Spleen (tissue), 11 donors: Measurements from ENCODE around the gene ABCC5. TPM values are rescaled to one million over a fixed set of nuclear protein-coding genes. Genes with fewer than 3 reads are reported as not detected.

Source experiments
- DNase-seq: peaks from one replicate; pipeline ENCODE4 v3.0.0-alpha.2; 2020
- H3K27ac ChIP-seq, 8 donors: fragments of 200-600 bp; sonication (generic) in 7 of 8; 1 replicate in 4 of 8; 2 replicates in 4 of 8; pipeline versions ENCODE4 v1.5.0 to v1.8.0; 2016 to 2021; ENCODE audit warnings: inconsistent platforms in 4 of 8, mild to moderate bottlenecking in 4 of 8, moderate library complexity in 1 of 8
- H3K27me3 ChIP-seq, 7 donors: fragments of 200-600 bp; sonication (generic) in 6 of 7; replicated peaks in 1 of 7; 1 replicate in 4 of 7; 2 replicates in 3 of 7; pipeline versions ENCODE4 v1.5.0 to v1.8.0; 2016 to 2021; ENCODE audit warnings: inconsistent platforms in 3 of 7, mild to moderate bottlenecking in 1 of 7
- H3K36me3 ChIP-seq, 6 donors: fragments of 200-600 bp; sonication (generic) in 5 of 6; 1 replicate in 4 of 6; 2 replicates in 2 of 6; pipeline versions ENCODE4 v1.5.0 to v1.8.0; 2016 to 2021; ENCODE audit warnings: inconsistent platforms in 2 of 6
- H3K4me1 ChIP-seq, 6 donors: fragments of 200-600 bp; sonication (generic) in 5 of 6; 1 replicate in 3 of 6; 2 replicates in 3 of 6; pipeline versions ENCODE4 v1.5.0 to v1.8.0; 2016 to 2021; ENCODE audit warnings: inconsistent platforms in 3 of 6
- H3K4me3 ChIP-seq, 8 donors: fragments of 200-600 bp; sonication (generic) in 7 of 8; 1 replicate in 4 of 8; 2 replicates in 4 of 8; pipeline versions ENCODE4 v1.5.0 to v1.8.0; 2016 to 2021; ENCODE audit warnings: inconsistent platforms in 4 of 8, mild to moderate bottlenecking in 4 of 8, moderate library complexity in 2 of 8
- H3K9me3 ChIP-seq, 8 donors: fragments of 200-600 bp; sonication (generic) in 7 of 8; 1 replicate in 4 of 8; 2 replicates in 4 of 8; pipeline versions ENCODE4 v1.5.0 to v1.8.0; 2016 to 2021; ENCODE audit warnings: inconsistent platforms in 4 of 8
- CTCF ChIP-seq, 11 experiments: fragments of 200-600 bp in 7 of 11; fragments of 450-650 bp in 4 of 11; sonication (generic) in 4 of 11; IDR thresholded peaks in 8 of 11; conservative IDR thresholded peaks in 3 of 11; 1 replicate in 7 of 11; 2 replicates in 4 of 11; pipeline versions ENCODE4 v1.4.0 to v1.8.0; 2016 to 2021; ENCODE audit warnings: antibody characterized with exemption in 11 of 11, inconsistent platforms in 4 of 11, mild to moderate bottlenecking in 1 of 11
- POLR2A ChIP-seq, 3 donors: fragments of 450-650 bp; IDR thresholded peaks; one replicate each; pipeline ENCODE4 v1.5.1; 2017; ENCODE audit warnings: antibody characterized with exemption in 3 of 3, mild to moderate bottlenecking in 1 of 3
- POLR2AphosphoS5 ChIP-seq, 3 donors: sonication (generic); formaldehyde crosslinking; IDR thresholded peaks; one replicate each; pipeline ENCODE4 v1.5.1; 2017; ENCODE audit warnings: antibody characterized with exemption in 3 of 3
- WGBS, 5 donors: extraction: QIAGEN DNeasy Blood & Tissue Kit in 3 of 5; methylation state at CpG; one replicate each; pipeline versions ENCODE4 v1.1.5 to v1.1.7; 2013 to 2018; 5-methylcytosine and 5-hydroxymethylcytosine counted together
- intact Hi-C: fragments of 100-400 bp; cut with DNase I; formaldehyde crosslinking; loops from one replicate; pipeline ENCODE4 v1.15.0; 2023; ENCODE audit warnings: low total_unique reads
- microRNA-seq, 3 donors: library from miRNA; unstranded; fragments of <30 nt; microRNA quantifications; one replicate each; pipeline versions ENCODE4 to v1.1.0, GENCODE V29; 2019 to 2020
- polyA plus RNA-seq, 3 donors: library from polyadenylated mRNA; stranded (reverse); fragments of 200-250 nt; gene quantifications; one replicate each; pipeline ENCODE4 v1.2.1, GENCODE V29; 2013
- small RNA-seq, 4 donors: library from RNA; depleted of rRNA; stranded (forward); fragments of <200 nt; gene quantifications; one replicate each; pipeline ENCODE3, GENCODE V24; 2016
- total RNA-seq, 7 donors: library from RNA; depleted of rRNA in 3 of 7; stranded (reverse); fragments of >200 nt in 3 of 7; fragmentation: NEBNext Ultra II Directional in 4 of 7; extraction: Animal tissue kit (Norgen Biotek cat#: 25700) in 4 of 7; gene quantifications; one replicate each; pipeline versions ENCODE4 v1.1.0 to v1.2.1, GENCODE V29; 2016 to 2021
- donor health status: healthy with polysubstance abuse.
- donor health status: DM: no; HTN: no; CAD: no; lungs with moderate emphysema.
- donor health status: DM: no; HTN: no; CAD: no.
- donor health status: Bipolar disorder and iron deficiency.
- donor health status: healthy.
- donor health status: DM: no; HTN: no; CAD: no.
- donor health status: DM: yes; HTN: yes; CAD: no.

ABCC5 gene
- total and polyA plus RNA-seq, 10 donors, result 19.6 to 112 (median 59.9) TPM

GRCh38 chr3:183875411-183875810 is 142.3 kb downstream of the ABCC5 start:
- Histone ChIP-seq H3K27me3 (no peaks in the 10 kb centered on the region), H3K9me3 (no peaks in the 10 kb centered on the region), H3K4me1 (peaks cover 0 to 93% (median 32%) of the 10 kb centered on the region in 6 donors), H3K27ac (peak overlapping the region in 4 of 8 donors; percentile 21 to 74 (median 48)), H3K4me3 (no peak overlapping the region), H3K36me3 (peaks cover 0 to 38% (median 0%) of the 10 kb centered on the region in 6 donors)
- DNase-seq, result no peak
- TF ChIP-seq POLR2A (IDR thresholded peaks at IDR 0.05) (no peak), CTCF (IDR thresholded peaks at IDR 0.05 in 8 of 11, conservative IDR thresholded peaks at IDR 0.05 in 3 of 11) (no peak), POLR2AphosphoS5 (IDR thresholded peaks at IDR 0.05) (no peak)
- intact Hi-C loops, result no loop called here

GRCh38 chr3:183873914-183874313 is 143.8 kb downstream of the ABCC5 start:
- Histone ChIP-seq H3K27ac (no peak overlapping the region), H3K4me3 (no peak overlapping the region), H3K36me3 (peaks cover 0 to 38% (median 0%) of the 10 kb centered on the region in 6 donors), H3K27me3 (no peaks in the 10 kb centered on the region), H3K4me1 (peaks cover 0 to 92% (median 30%) of the 10 kb centered on the region in 6 donors), H3K9me3 (no peaks in the 10 kb centered on the region)
- 92 to 100% (median 96%) methylated on average over 3 of the region's 3 CpGs for WGBS, 5 donors
- no peak for TF ChIP-seq POLR2AphosphoS5 (IDR thresholded peaks at IDR 0.05)
- no peak for TF ChIP-seq CTCF (IDR thresholded peaks at IDR 0.05 in 8 of 11, conservative IDR thresholded peaks at IDR 0.05 in 3 of 11)
- TF ChIP-seq POLR2A (IDR thresholded peaks at IDR 0.05), result no peak
- DNase-seq, result no peak
- intact Hi-C loops, result no loop called here

GRCh38 chr3:183871541-183871940 is 146.1 kb downstream of the ABCC5 start:
- H3K27ac ChIP-seq, result no peak overlapping the region
- no peaks in the 10 kb centered on the region for H3K9me3 ChIP-seq
- TF ChIP-seq POLR2A (IDR thresholded peaks at IDR 0.05) (no peak), CTCF (IDR thresholded peaks at IDR 0.05 in 8 of 11, conservative IDR thresholded peaks at IDR 0.05 in 3 of 11) (no peak), POLR2AphosphoS5 (IDR thresholded peaks at IDR 0.05) (no peak)
- H3K4me3 ChIP-seq, result no peak overlapping the region
- H3K36me3 ChIP-seq, result peaks cover 3 to 34% (median 15%) of the 10 kb centered on the region in 6 donors
- no peak for DNase-seq
- peaks cover 0 to 77% (median 21%) of the 10 kb centered on the region in 6 donors for H3K4me1 ChIP-seq
- 64 to 87% (median 72%) methylated on average over 2 of the region's 2 CpGs for WGBS, 5 donors
- no peaks in the 10 kb centered on the region for H3K27me3 ChIP-seq
- intact Hi-C loops, result no loop called here

GRCh38 chr3:183870563-183870962 is 147.1 kb downstream of the ABCC5 start:
- H3K4me1 ChIP-seq, result peaks cover 0 to 68% (median 17%) of the 10 kb centered on the region in 6 donors
- intact Hi-C loops, result no loop called here
- no peak overlapping the region for H3K27ac ChIP-seq
- no peak overlapping the region for H3K4me3 ChIP-seq
- TF ChIP-seq CTCF (IDR thresholded peaks at IDR 0.05 in 8 of 11, conservative IDR thresholded peaks at IDR 0.05 in 3 of 11) (no peak), POLR2A (IDR thresholded peaks at IDR 0.05) (no peak), POLR2AphosphoS5 (IDR thresholded peaks at IDR 0.05) (no peak)
- DNase-seq, result no peak
- peaks cover 3 to 35% (median 24%) of the 10 kb centered on the region in 6 donors for H3K36me3 ChIP-seq
- no peaks in the 10 kb centered on the region for H3K9me3 ChIP-seq
- H3K27me3 ChIP-seq, result no peaks in the 10 kb centered on the region
- WGBS, 5 donors, result 57 to 71% (median 63%) methylated on average over 3 of the region's 3 CpGs

Small RNA genes lying within 50 kb of the gene (microRNA-seq; reads per million reads assigned to microRNA genes)
- gene MIR4448, result 0 reads per million in 3 donors

Small RNA genes lying within 50 kb of the gene (small RNA-seq; reads per million reads assigned to genes)
- 0 reads per million in 4 donors for gene MIR4448

Other genes with a start within 250 kb of the ABCC5 start
- 1 to 10 TPM in 6 of 7 donors, not detected in 1; 1.2 to 3.1 (median 1.8) TPM for gene MAP6D1, start 192.3 kb downstream of the ABCC5 start, total RNA-seq
- 1 to 10 TPM in 1 of 3 donors, under 1 TPM in 2; 0.77 to 2.1 (median 0.99) TPM for gene MAP6D1, start 192.3 kb downstream of the ABCC5 start, polyA plus RNA-seq
- gene PARL, start 133.0 kb downstream of the ABCC5 start, total RNA-seq, result 10 to 100 TPM; 34.5 to 70.3 (median 50.6) TPM
- gene PARL, start 133.0 kb downstream of the ABCC5 start, polyA plus RNA-seq, result 100 to 1,000 TPM in 1 of 3 donors, 10 to 100 TPM in 2; 81.7 to 119 (median 88.9) TPM
- gene HTR3D, start 13.9 kb upstream of the ABCC5 start, total RNA-seq, result not detected
- not detected for gene HTR3D, start 13.9 kb upstream of the ABCC5 start, polyA plus RNA-seq
- not detected for gene HTR3C, start 35.2 kb upstream of the ABCC5 start, total RNA-seq
- gene HTR3C, start 35.2 kb upstream of the ABCC5 start, polyA plus RNA-seq, result not detected
- not detected for gene HTR3E, start 79.2 kb upstream of the ABCC5 start, total RNA-seq
- not detected for gene HTR3E, start 79.2 kb upstream of the ABCC5 start, polyA plus RNA-seq
- 10 to 100 TPM; 40.4 to 50.7 (median 46.3) TPM for gene EIF2B5, start 117.5 kb upstream of the ABCC5 start, total RNA-seq
- gene EIF2B5, start 117.5 kb upstream of the ABCC5 start, polyA plus RNA-seq, result 10 to 100 TPM; 40.4 to 55.7 (median 52.8) TPM
- 10 to 100 TPM; 40.3 to 67.3 (median 54.2) TPM for gene DVL3, start 137.5 kb upstream of the ABCC5 start, total RNA-seq
- 10 to 100 TPM; 12.3 to 28.2 (median 15.8) TPM for gene DVL3, start 137.5 kb upstream of the ABCC5 start, polyA plus RNA-seq
- 100 to 1,000 TPM; 192 to 254 (median 204) TPM for gene AP2M1, start 157.0 kb upstream of the ABCC5 start, total RNA-seq
- 100 to 1,000 TPM in 2 of 3 donors, 10 to 100 TPM in 1; 98.7 to 155 (median 137) TPM for gene AP2M1, start 157.0 kb upstream of the ABCC5 start, polyA plus RNA-seq
- gene ABCF3, start 168.3 kb upstream of the ABCC5 start, total RNA-seq, result 10 to 100 TPM; 46.4 to 90.7 (median 69.8) TPM
- 10 to 100 TPM; 35.3 to 67.3 (median 61.2) TPM for gene ABCF3, start 168.3 kb upstream of the ABCC5 start, polyA plus RNA-seq
- under 1 TPM in 2 of 7 donors, not detected in 5; 0.28 to 0.68 TPM for gene VWA5B2, start 211.7 kb upstream of the ABCC5 start, total RNA-seq
- gene VWA5B2, start 211.7 kb upstream of the ABCC5 start, polyA plus RNA-seq, result under 1 TPM; 0.02 to 0.08 (median 0.03) TPM
- 10 to 100 TPM; 21.1 to 59.0 (median 28.2) TPM for gene ALG3, start 231.1 kb upstream of the ABCC5 start, total RNA-seq
- gene ALG3, start 231.1 kb upstream of the ABCC5 start, polyA plus RNA-seq, result 10 to 100 TPM; 18.7 to 23.9 (median 22.8) TPM
- gene EEF1AKMT4, start 231.8 kb upstream of the ABCC5 start, total RNA-seq, result 1 to 10 TPM; 1.2 to 5.4 (median 3.0) TPM
- gene EEF1AKMT4, start 231.8 kb upstream of the ABCC5 start, polyA plus RNA-seq, result 1 to 10 TPM; 1.6 to 3.7 (median 3.5) TPM
- gene CAMK2N2, start 243.7 kb upstream of the ABCC5 start, total RNA-seq, result under 1 TPM in 1 of 7 donors, not detected in 6; 0.35 TPM
- gene CAMK2N2, start 243.7 kb upstream of the ABCC5 start, polyA plus RNA-seq, result under 1 TPM in 1 of 3 donors, not detected in 2; 0.08 TPM